C1 segment of cervical spinal cord (tissue), 14 donors: Measurements from ENCODE around the gene ISLR.

ENCODE experiments used
- DNase-seq, 14 donors: peaks; one replicate each; lab custom pipeline; 2025; lab: John Stamatoyannopoulos, UW

The ISLR gene

GRCh38 chr15:74171965-74172541, 1.5 kb upstream of the ISLR start:
- no peak for DNase-seq

- no peak for DNase-seq
These were observed 670 bp upstream of the ISLR start for GRCh38 chr15:74172701-74173379.

- no peak for DNase-seq
These were observed 878 bp downstream of the ISLR start for GRCh38 chr15:74174219-74174957.

GRCh38 chr15:74174958-74175253, 1.4 kb downstream of the ISLR start:
- DNase-seq = no peak

GRCh38 chr15:74175271-74176191, 2.0 kb downstream of the ISLR start:
- DNase-seq = no peak

- no peak for DNase-seq
These were observed 3.0 kb downstream of the ISLR start for GRCh38 chr15:74176262-74177214.

GRCh38 chr15:74178326-74179100, 5.0 kb downstream of the ISLR start:
- DNase-seq = no peak

- peak in 4 of 14 donors; percentile 4 to 78 (median 8) for DNase-seq
These were observed 5.8 kb downstream of the ISLR start for GRCh38 chr15:74179101-74179841.

GRCh38 chr15:74179983-74180880, 6.7 kb downstream of the ISLR start:
- DNase-seq = no peak

- DNase-seq = no peak
These were observed 7.5 kb downstream of the ISLR start for GRCh38 chr15:74180881-74181602.

GRCh38 chr15:74182131-74182530, 8.6 kb downstream of the ISLR start:
- no peak for DNase-seq

GRCh38 chr15:74184582-74185091, 11.1 kb downstream of the ISLR start:
- no peak for DNase-seq

GRCh38 chr15:74185710-74186348, 12.3 kb downstream of the ISLR start:
- DNase-seq = no peak

GRCh38 chr15:74188216-74188615, 14.7 kb downstream of the ISLR start:
- DNase-seq = no peak

- DNase-seq = no peak
These were observed 18.3 kb downstream of the ISLR start for GRCh38 chr15:74191798-74192197.

GRCh38 chr15:74192751-74193150, 19.2 kb downstream of the ISLR start:
- no peak for DNase-seq

- no peak for DNase-seq
These were observed 19.8 kb downstream of the ISLR start for GRCh38 chr15:74193299-74193718.
